Posterior cingulate gyrus (tissue), 11 donors: ENCODE measurements around the gene MYO10.
"Not testable (repeated sequence)": the region's sequence is repeated elsewhere in the genome, so short reads cannot be mapped to it uniquely, and the experiment has no call there.

Experiments
- DNase-seq, 10 donors: peaks; one replicate each; pipeline versions ENCODE4 v3.0.0 to v3.0.0-alpha.2; 2020 to 2021; ENCODE audit warnings: mixed read lengths in 3 of 10
- intact Hi-C: fragments of 100-400 bp; cut with DNase I; formaldehyde crosslinking; loops from one replicate; pipeline ENCODE4 v1.15.1; 2023

The MYO10 gene

GRCh38 chr5:16831326-16831725, 104.8 kb downstream of the MYO10 start:
- DNase-seq, intact Hi-C loops: not testable (repeated sequence)

- intact Hi-C loops = no loop called here
- DNase-seq = no peak
Measured at GRCh38 chr5:16827755-16828154, 108.3 kb downstream of the MYO10 start.

- intact Hi-C loops = no loop called here
- peak in 2 of 10 donors; percentile 11 to 39 for DNase-seq
Measured at GRCh38 chr5:16826379-16827125, 109.5 kb downstream of the MYO10 start.

- intact Hi-C loops = no loop called here
Measured at GRCh38 chr5:16819522-16820167, 116.4 kb downstream of the MYO10 start.

GRCh38 chr5:16815432-16815831, 120.7 kb downstream of the MYO10 start:
- no peak for DNase-seq
- intact Hi-C loops = no loop called here

More at GRCh38 chr5:16819522-16820167, 116.4 kb downstream of the MYO10 start:
- no peak for DNase-seq

GRCh38 chr5:16812911-16813310, 123.2 kb downstream of the MYO10 start:
- intact Hi-C loops = no loop called here
- no peak for DNase-seq

- no peak for DNase-seq
- intact Hi-C loops = no loop called here
Measured at GRCh38 chr5:16812448-16812847, 123.6 kb downstream of the MYO10 start.

- intact Hi-C loops = no loop called here
- peak in 3 of 10 donors; percentile 11 to 72 (median 15) for DNase-seq
Measured at GRCh38 chr5:16810208-16810854, 125.8 kb downstream of the MYO10 start.

GRCh38 chr5:16809395-16810207, 126.5 kb downstream of the MYO10 start:
- DNase-seq = peak in 4 of 10 donors; percentile 8 to 72 (median 26)
- intact Hi-C loops = no loop called here

- no peak for DNase-seq
- intact Hi-C loops = no loop called here
Measured at GRCh38 chr5:16809010-16809394, 127.1 kb downstream of the MYO10 start.

GRCh38 chr5:16808021-16808420, 128.1 kb downstream of the MYO10 start:
- intact Hi-C loops = no loop called here
- DNase-seq = no peak

- no peak for DNase-seq
- intact Hi-C loops = no loop called here
Measured at GRCh38 chr5:16807547-16807864, 128.6 kb downstream of the MYO10 start.

- intact Hi-C loops = no loop called here
- DNase-seq = no peak
Measured at GRCh38 chr5:16806711-16807546, 129.2 kb downstream of the MYO10 start.

GRCh38 chr5:16805486-16805885, 130.6 kb downstream of the MYO10 start:
- DNase-seq = no peak

GRCh38 chr5:16803831-16804230, 132.3 kb downstream of the MYO10 start:
- intact Hi-C loops = no loop called here
- DNase-seq = no peak

More at GRCh38 chr5:16805486-16805885, 130.6 kb downstream of the MYO10 start:
- intact Hi-C loops = no loop called here

- intact Hi-C loops = no loop called here
- peak in 1 of 10 donors; percentile 23 for DNase-seq
Measured at GRCh38 chr5:16800477-16800876, 135.6 kb downstream of the MYO10 start.

- intact Hi-C loops = no loop called here
- DNase-seq = peak in 1 of 10 donors; percentile 18
Measured at GRCh38 chr5:16799796-16800195, 136.3 kb downstream of the MYO10 start.

- intact Hi-C loops = no loop called here
- DNase-seq = no peak
Measured at GRCh38 chr5:16797951-16798350, 138.1 kb downstream of the MYO10 start.

GRCh38 chr5:16794269-16794913, 141.7 kb downstream of the MYO10 start:
- peak in 8 of 10 donors; percentile 20 to 91 (median 38) for DNase-seq
- intact Hi-C loops = loop anchor here (5.0 kb wide), 1 partner anchor 338 kb away; no protein-coding TSS in a partner anchor
